PC-9 (cell line): ENCODE measurements around the gene ADAMTS13. TPM values are rescaled to one million over a fixed set of nuclear protein-coding genes. Genes with fewer than 3 reads are reported as not detected.
"Not testable (repeated sequence)": the region's sequence is repeated elsewhere in the genome, so short reads cannot be mapped to it uniquely, and the experiment has no call there.

Experiments
- BruUV-seq: library from RNA; stranded (reverse); fragments of 400-500 nt; replicated peaks from 2 replicates; lab custom pipeline; 2021; lab: Mats Ljungman, UMichigan
- CTCF ChIA-PET: fragments of 300-600 bp; sonication (Branson Sonifier 250); formaldehyde crosslinking; loops from one replicate; lab custom pipeline; 2022; ENCODE audit warnings: antibody characterized with exemption; lab: Charles Lee
- POLR2A ChIA-PET: fragments of 300-600 bp; sonication (Branson Sonifier 250); formaldehyde crosslinking; loops from one replicate; lab custom pipeline; 2022; ENCODE audit warnings: antibody characterized with exemption; ENCODE audit not compliant: unreplicated experiment; lab: Charles Lee
- DNase-seq, 2 experiments: peaks; one replicate each; pipeline versions ENCODE4 v3.0.0 to v3.0.0-alpha.2; 2015 to 2022; ENCODE audit warnings: mixed read lengths in 1 of 2
- H2AFZ ChIP-seq: fragments of 200-600 bp; sonication (generic); 2 replicates; pipeline ENCODE4 v1.8.1; 2017; ENCODE audit warnings: antibody characterized with exemption
- H3F3A ChIP-seq: fragments of 200-600 bp; sonication (generic); 2 replicates; pipeline ENCODE4 v1.8.1; 2017; ENCODE audit warnings: antibody characterized with exemption, mild to moderate bottlenecking, low read depth; ENCODE audit not compliant: insufficient read depth
- H3K27ac ChIP-seq: fragments of 200-600 bp; sonication (generic); 2 replicates; pipeline ENCODE4 v1.6.1; 2016; ENCODE audit warnings: mixed run types
- H3K27me3 ChIP-seq: fragments of 200-600 bp; sonication (generic); 2 replicates; pipeline ENCODE4 v1.6.1; 2016; ENCODE audit warnings: low read depth, mixed run types; ENCODE audit not compliant: insufficient read depth
- H3K36me3 ChIP-seq: fragments of 200-600 bp; sonication (generic); 2 replicates; pipeline ENCODE4 v1.6.1; 2016; ENCODE audit warnings: low read depth, mixed run types
- H3K4me1 ChIP-seq: fragments of 200-600 bp; sonication (generic); replicated peaks from 2 replicates; pipeline ENCODE4 v1.6.1; 2016; ENCODE audit warnings: mixed run types; ENCODE audit not compliant: insufficient read depth
- H3K4me2 ChIP-seq: fragments of 200-600 bp; sonication (generic); 2 replicates; pipeline ENCODE4 v1.6.1; 2017; ENCODE audit warnings: mixed run types
- H3K4me3 ChIP-seq: fragments of 200-600 bp; sonication (generic); 2 replicates; pipeline ENCODE4 v1.6.1; 2016; ENCODE audit warnings: mixed run types
- H3K79me2 ChIP-seq: fragments of 200-600 bp; sonication (generic); 2 replicates; pipeline ENCODE4 v1.6.1; 2017; ENCODE audit warnings: low read depth, mixed run types
- H3K9me2 ChIP-seq: fragments of 200-600 bp; sonication (generic); 2 replicates; pipeline ENCODE4 v1.8.1; 2017; ENCODE audit warnings: mild to moderate bottlenecking; ENCODE audit not compliant: insufficient read depth
- H3K9me3 ChIP-seq: fragments of 200-600 bp; sonication (generic); 2 replicates; pipeline ENCODE4 v1.8.1; 2016; ENCODE audit warnings: low read depth; ENCODE audit not compliant: insufficient read depth
- H4K20me1 ChIP-seq: fragments of 200-600 bp; sonication (generic); 2 replicates; pipeline ENCODE4 v1.8.1; 2017; ENCODE audit not compliant: insufficient read depth
- EZH2 ChIP-seq: fragments of 200-600 bp; sonication (generic); IDR thresholded peaks from 2 replicates; pipeline ENCODE4 v1.8.0; 2017; ENCODE audit warnings: antibody characterized with exemption, low read depth
- intact Hi-C: fragments of 100-400 bp; cut with micrococcal nuclease; formaldehyde crosslinking; loops from one replicate; pipeline ENCODE4 v1.10.0; 2022; ENCODE audit not compliant: unreplicated experiment
- total RNA-seq: library from RNA; stranded (reverse); gene quantifications from 2 replicates; pipeline ENCODE4 v1.2.3, GENCODE V29; 2021
- TF ChIP-seq, protein P1 (sequence below): fragments of 200-600 bp; sonication (generic); conservative IDR thresholded peaks from 2 replicates; pipeline ENCODE4 v1.6.1; 2017; ENCODE audit warnings: mixed run types, antibody characterized with exemption, mild to moderate bottlenecking, moderate library complexity

The ADAMTS13 gene
- total RNA-seq, 1 experiment from 2014 or later = 7.1 TPM

DNA sequence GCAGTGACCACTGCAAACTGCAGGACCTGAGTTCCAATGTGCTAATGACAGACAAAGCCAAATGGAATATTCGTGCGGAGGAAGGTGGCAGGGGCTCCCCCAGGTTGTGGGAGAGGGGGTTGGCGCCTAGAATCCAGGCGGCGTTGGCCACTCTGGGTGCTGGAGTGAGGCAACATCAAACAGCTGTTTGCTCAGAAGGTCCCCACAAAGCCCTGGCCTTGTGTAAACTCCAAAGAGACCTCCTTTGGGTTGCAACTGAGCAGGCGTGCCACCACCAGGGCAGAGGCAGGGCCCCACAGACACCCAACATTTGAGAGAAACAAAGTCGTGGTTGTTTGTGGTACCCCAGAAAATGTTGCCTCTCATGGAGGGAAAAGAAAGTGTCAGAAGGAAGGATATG is 31.5 kb upstream of the ADAMTS13 start:
- no peak for DNase-seq
- Histone ChIP-seq H3K79me2 (no peaks in the 10 kb centered on the region), H4K20me1 (no peaks in the 10 kb centered on the region), H3F3A (no peaks in the 10 kb centered on the region), H3K4me1 (no peaks in the 10 kb centered on the region), H3K27me3 (peaks cover 36% of the 10 kb centered on the region), H3K4me2 (no peak overlapping the region), H3K27ac (no peak overlapping the region), H3K4me3 (no peak overlapping the region), H3K9me3 (no peaks in the 10 kb centered on the region), H3K9me2 (no peaks in the 10 kb centered on the region), H2AFZ (no peak overlapping the region), H3K36me3 (no peaks in the 10 kb centered on the region)
- ChIA-PET CTCF (no interaction called here), POLR2A (no interaction called here)
- intact Hi-C loops = no loop called here
- TF ChIP-seq, protein P1, sequence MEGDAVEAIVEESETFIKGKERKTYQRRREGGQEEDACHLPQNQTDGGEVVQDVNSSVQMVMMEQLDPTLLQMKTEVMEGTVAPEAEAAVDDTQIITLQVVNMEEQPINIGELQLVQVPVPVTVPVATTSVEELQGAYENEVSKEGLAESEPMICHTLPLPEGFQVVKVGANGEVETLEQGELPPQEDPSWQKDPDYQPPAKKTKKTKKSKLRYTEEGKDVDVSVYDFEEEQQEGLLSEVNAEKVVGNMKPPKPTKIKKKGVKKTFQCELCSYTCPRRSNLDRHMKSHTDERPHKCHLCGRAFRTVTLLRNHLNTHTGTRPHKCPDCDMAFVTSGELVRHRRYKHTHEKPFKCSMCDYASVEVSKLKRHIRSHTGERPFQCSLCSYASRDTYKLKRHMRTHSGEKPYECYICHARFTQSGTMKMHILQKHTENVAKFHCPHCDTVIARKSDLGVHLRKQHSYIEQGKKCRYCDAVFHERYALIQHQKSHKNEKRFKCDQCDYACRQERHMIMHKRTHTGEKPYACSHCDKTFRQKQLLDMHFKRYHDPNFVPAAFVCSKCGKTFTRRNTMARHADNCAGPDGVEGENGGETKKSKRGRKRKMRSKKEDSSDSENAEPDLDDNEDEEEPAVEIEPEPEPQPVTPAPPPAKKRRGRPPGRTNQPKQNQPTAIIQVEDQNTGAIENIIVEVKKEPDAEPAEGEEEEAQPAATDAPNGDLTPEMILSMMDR = no peak
- no peak for TF ChIP-seq EZH2
- BruUV-seq = no TSS peak

- H3K4me1 ChIP-seq, intact Hi-C loops, H3K4me3 ChIP-seq, H3K79me2 ChIP-seq, DNase-seq, H3K36me3 ChIP-seq, CTCF ChIA-PET, H3K27ac ChIP-seq, H3K9me3 ChIP-seq, BruUV-seq, H4K20me1 ChIP-seq, H3F3A ChIP-seq, H3K9me2 ChIP-seq, H2AFZ ChIP-seq, POLR2A ChIA-PET: not testable (repeated sequence)
- Histone ChIP-seq H3K4me2 (0 out of 2 replicates have a peak overlapping the region, but pooled peaks have one; percentile 23), H3K27me3 (peaks cover 40% of the 10 kb centered on the region)
These were observed 30.7 kb upstream of the ADAMTS13 start for GRCh38 chr9:133391449-133391848.

- BruUV-seq, DNase-seq, H3K4me1 ChIP-seq, H3K9me3 ChIP-seq, CTCF ChIA-PET, intact Hi-C loops, H3K36me3 ChIP-seq, H4K20me1 ChIP-seq, H3K4me2 ChIP-seq, POLR2A ChIA-PET, H3F3A ChIP-seq, H3K27ac ChIP-seq, H3K79me2 ChIP-seq, H3K4me3 ChIP-seq, H3K9me2 ChIP-seq, H2AFZ ChIP-seq: not testable (repeated sequence)
- peaks cover 46% of the 10 kb centered on the region for H3K27me3 ChIP-seq
These were observed 29.9 kb upstream of the ADAMTS13 start for GRCh38 chr9:133392308-133392707.

GRCh38 chr9:133393399-133393798 is 28.8 kb upstream of the ADAMTS13 start:
- no TSS peak for BruUV-seq
- intact Hi-C loops = no loop called here

More at GRCh38 chr9:133393399-133393798, 28.8 kb upstream of the ADAMTS13 start:
- Histone ChIP-seq H3K36me3 (no peaks in the 10 kb centered on the region), H3K9me3 (no peaks in the 10 kb centered on the region), H3K9me2 (no peaks in the 10 kb centered on the region), H3F3A (no peaks in the 10 kb centered on the region), H3K4me2 (no peak overlapping the region), H3K4me3 (no peak overlapping the region), H3K4me1 (no peaks in the 10 kb centered on the region), H3K27me3 (peaks cover 56% of the 10 kb centered on the region), H3K79me2 (no peaks in the 10 kb centered on the region), H4K20me1 (no peaks in the 10 kb centered on the region), H3K27ac (no peak overlapping the region), H2AFZ (no peak overlapping the region)
- CTCF ChIA-PET = no interaction called here
- POLR2A ChIA-PET = no interaction called here
- DNase-seq = no peak
- TF ChIP-seq, protein P1 = no peak
- TF ChIP-seq EZH2 = no peak
